ENCODE measurements around the gene YAF2. TPM values are rescaled to one million over a fixed set of nuclear protein-coding genes. Genes with fewer than 3 reads are reported as not detected.

The YAF2 gene
- total and polyA plus RNA-seq, 3 donors from 2014 or later: 19.4 to 33.1 (median 26.6) TPM

- no peaks in the 10 kb centered on the region for H3K27me3 ChIP-seq
- no peak overlapping the region for H3K4me3 ChIP-seq
- H3K36me3 ChIP-seq (ENCODE audit: low read depth, missing control alignments): no peaks in the 10 kb centered on the region
- no peak for DNase-seq
- no peaks in the 10 kb centered on the region for H3K9me3 ChIP-seq
- H3K4me1 ChIP-seq: peaks cover 3% of the 10 kb centered on the region
- intact Hi-C loops (cut with DNase I; ENCODE audit: low total_unique reads): no loop called here
- TF ChIP-seq CTCF (IDR thresholded peaks at IDR 0.05): no peak
- no peak for TF ChIP-seq POLR2A (IDR thresholded peaks at IDR 0.05)
- 95% methylated on average over 6 of the region's 6 CpGs for WGBS, 2 donors
- no peak overlapping the region for H3K27ac ChIP-seq
Measured at GRCh38 chr12:42167711-42168110, 70.3 kb downstream of the YAF2 start.

GRCh38 chr12:42166501-42166900, 71.5 kb downstream of the YAF2 start:
- H3K27me3 ChIP-seq: no peaks in the 10 kb centered on the region
- peaks cover 3% of the 10 kb centered on the region for H3K4me1 ChIP-seq
- no peaks in the 10 kb centered on the region for H3K9me3 ChIP-seq
- no peak overlapping the region for H3K4me3 ChIP-seq
- intact Hi-C loops (cut with DNase I; ENCODE audit: low total_unique reads): no loop called here
- H3K27ac ChIP-seq: no peak overlapping the region
- no peak for DNase-seq
- no peaks in the 10 kb centered on the region for H3K36me3 ChIP-seq (ENCODE audit: low read depth, missing control alignments)
- no peak for TF ChIP-seq POLR2A (IDR thresholded peaks at IDR 0.05)
- TF ChIP-seq CTCF (IDR thresholded peaks at IDR 0.05): no peak

- no peak overlapping the region for H3K27ac ChIP-seq
- H3K4me1 ChIP-seq: peaks cover 3% of the 10 kb centered on the region
- H3K9me3 ChIP-seq: no peaks in the 10 kb centered on the region
- intact Hi-C loops (cut with DNase I; ENCODE audit: low total_unique reads): no loop called here
- TF ChIP-seq CTCF (IDR thresholded peaks at IDR 0.05) (no peak), POLR2A (IDR thresholded peaks at IDR 0.05) (no peak)
- no peak for DNase-seq
- no peak overlapping the region for H3K4me3 ChIP-seq
- no peaks in the 10 kb centered on the region for H3K36me3 ChIP-seq (ENCODE audit: low read depth, missing control alignments)
- no peaks in the 10 kb centered on the region for H3K27me3 ChIP-seq
Measured at GRCh38 chr12:42163913-42164312, 74.1 kb downstream of the YAF2 start.

DNA sequence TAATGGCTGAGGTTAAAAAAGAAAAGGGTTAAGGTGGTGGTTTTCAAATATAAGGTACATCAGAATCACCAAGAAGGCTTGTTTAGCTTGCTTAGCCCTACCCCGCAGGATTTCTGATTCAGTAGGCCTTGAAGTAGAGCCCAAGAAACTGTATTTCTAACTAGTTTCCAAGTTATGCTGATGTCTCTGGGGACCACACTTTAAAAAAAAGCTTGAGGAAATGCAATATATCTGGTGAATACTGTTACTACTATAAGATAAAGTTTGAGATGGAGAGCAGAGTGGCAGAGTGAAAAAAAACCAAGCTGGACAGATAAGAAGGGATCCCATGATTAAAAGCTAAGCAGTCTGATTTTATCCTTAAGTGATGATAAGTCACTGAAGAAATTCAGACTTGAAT, 75.1 kb downstream of the YAF2 start:
- H3K27me3 ChIP-seq: no peaks in the 10 kb centered on the region
- H3K9me3 ChIP-seq: no peaks in the 10 kb centered on the region
- no peak overlapping the region for H3K27ac ChIP-seq
- no peak for DNase-seq
- intact Hi-C loops (cut with DNase I; ENCODE audit: low total_unique reads): no loop called here
- 61 to 67% methylated on average over 1 of the region's 1 CpG for WGBS, 2 donors
- no peaks in the 10 kb centered on the region for H3K36me3 ChIP-seq (ENCODE audit: low read depth, missing control alignments)
- H3K4me3 ChIP-seq: no peak overlapping the region
- H3K4me1 ChIP-seq: peaks cover 3% of the 10 kb centered on the region
- TF ChIP-seq POLR2A (IDR thresholded peaks at IDR 0.05) (no peak), CTCF (IDR thresholded peaks at IDR 0.05) (no peak)

GRCh38 chr12:42162193-42162592, 75.9 kb downstream of the YAF2 start:
- intact Hi-C loops (cut with DNase I; ENCODE audit: low total_unique reads): no loop called here
- Histone ChIP-seq H3K4me3 (no peak overlapping the region), H3K36me3 (ENCODE audit: low read depth, missing control alignments) (no peaks in the 10 kb centered on the region), H3K4me1 (peaks cover 3% of the 10 kb centered on the region), H3K9me3 (no peaks in the 10 kb centered on the region), H3K27me3 (no peaks in the 10 kb centered on the region), H3K27ac (no peak overlapping the region)
- no peak for DNase-seq
- no peak for TF ChIP-seq CTCF (IDR thresholded peaks at IDR 0.05)
- no peak for TF ChIP-seq POLR2A (IDR thresholded peaks at IDR 0.05)
